Measurements from ENCODE around the gene CTNNA2. TPM values are rescaled to one million over a fixed set of nuclear protein-coding genes. Genes with fewer than 3 reads are reported as not detected.

Gene CTNNA2
- total and polyA plus RNA-seq, 9 of the 15 experiments (the other 6 are each of a cell fraction or from before 2014, with no cell fraction given) = 0.03 to 0.40 (median 0.15) TPM

- Histone ChIP-seq H3K9me3 (replicated peaks; ENCODE audit: control insufficient read depth, insufficient read depth, low read depth, low read length) (no peaks in the 10 kb centered on the region; the same call in 1 of the 2 replicates), H3K36me3 (ENCODE audit: control insufficient read depth, insufficient read depth, low read length) (no peaks in the 10 kb centered on the region), H3K9me1 (ENCODE audit: control insufficient read depth, insufficient read depth, low read length) (no peaks in the 10 kb centered on the region), H3K4me2 (ENCODE audit: insufficient read depth, low read length) (no peak overlapping the region), H3K79me2 (ENCODE audit: control insufficient read depth, insufficient read depth, low read length) (no peaks in the 10 kb centered on the region), H3K4me3 (no peak overlapping the region), H3K4me1 (replicated peaks in 1 of 2; ENCODE audit: control insufficient read depth in 2 of 2, insufficient read depth in 2 of 2, low read length in 2 of 2) (no peaks in the 10 kb centered on the region), H3K27ac (ENCODE audit: extremely low read depth, low read depth, low read length) (no peak overlapping the region), H3K27me3 (ENCODE audit: control insufficient read depth in 2 of 2, insufficient read depth in 2 of 2, low read length in 2 of 2) (no peaks in the 10 kb centered on the region), H3K9ac (ENCODE audit: insufficient read depth in 1 of 2, low read depth in 2 of 2, low read length in 2 of 2) (no peak overlapping the region), H4K20me1 (replicated peaks; ENCODE audit: control insufficient read depth, insufficient read depth, low read length) (no peaks in the 10 kb centered on the region), H2AFZ (ENCODE audit: low read depth, low read length) (no peak overlapping the region)
- in situ Hi-C loops (cut with MboI) = no loop called here
- TF ChIP-seq ZNF445 (CRISPR knock-in tag; IDR thresholded peaks at IDR 0.05; ENCODE audit: low read depth) (no peak), BDP1 (IDR thresholded peaks at IDR 0.05; ENCODE audit: insufficient read depth, insufficient read length) (no peak), ZNF274 (IDR thresholded peaks at IDR 0.05; ENCODE audit: borderline replicate concordance, low read depth, low read length) (peak; percentile 89; the same call in 1 of the 2 replicates)
- POLR2A ChIA-PET = no interaction called here
- no peak for ATAC-seq
- CTCF ChIA-PET (ENCODE audit: low intra/inter-chr PET ratio) = no interaction called here
- intact Hi-C loops (cut with micrococcal nuclease) = no loop called here
- no peak for DNase-seq (ENCODE audit: extremely low read depth in 1 of 4, low spot score in 3 of 4)
- BruUV-seq (replicated peaks) = no TSS peak
- 0% methylated on average over 2 of the region's 2 CpGs for WGBS (ENCODE audit: insufficient coverage, low coverage, missing lambda C conversion rate)
- no peak for FAIRE-seq
Measured at GRCh38 chr2:79547568-79547967, 34.7 kb downstream of the CTNNA2 start.

DNA sequence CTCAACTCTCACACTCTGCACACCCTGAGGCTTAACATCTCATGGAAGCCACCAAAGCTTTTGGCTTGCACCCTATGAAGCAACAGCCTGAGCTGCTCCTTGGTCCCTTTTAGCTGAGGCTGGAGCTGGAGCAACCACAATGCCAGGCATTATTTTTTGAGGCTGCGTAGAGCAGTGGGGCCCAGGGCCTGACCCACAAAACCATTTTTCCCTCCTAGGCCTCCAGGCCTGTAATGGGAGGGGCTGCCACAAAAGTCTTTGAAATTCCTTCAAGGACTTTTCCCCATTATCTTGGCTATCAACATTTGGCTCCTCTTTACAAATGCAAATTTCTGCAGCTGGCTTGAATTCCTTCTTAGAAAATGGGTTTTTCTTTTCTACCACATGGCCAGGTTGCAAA is 39.8 kb downstream of the CTNNA2 start:
- in situ Hi-C loops (cut with MboI) (no loop called here), intact Hi-C loops (cut with micrococcal nuclease) (no loop called here)
- H3K9me3 ChIP-seq (replicated peaks; ENCODE audit: control insufficient read depth, insufficient read depth, low read depth, low read length) = no peaks in the 10 kb centered on the region; the same call in 1 of the 2 replicates
- no peaks in the 10 kb centered on the region for H3K27me3 ChIP-seq (ENCODE audit: control insufficient read depth in 2 of 2, insufficient read depth in 2 of 2, low read length in 2 of 2)
- BruUV-seq (replicated peaks) = no TSS peak
- H3K36me3 ChIP-seq (ENCODE audit: control insufficient read depth, insufficient read depth, low read length) = no peaks in the 10 kb centered on the region
- ChIA-PET CTCF (ENCODE audit: low intra/inter-chr PET ratio) (no interaction called here), POLR2A (no interaction called here)
- H3K79me2 ChIP-seq (ENCODE audit: control insufficient read depth, insufficient read depth, low read length) = no peaks in the 10 kb centered on the region
- FAIRE-seq (no peak), ATAC-seq (no peak), DNase-seq (ENCODE audit: extremely low read depth in 1 of 4, low spot score in 3 of 4) (no peak)
- WGBS (ENCODE audit: insufficient coverage, low coverage, missing lambda C conversion rate) = 0% methylated on average over 1 of the region's 1 CpG
- no peak overlapping the region for H3K4me2 ChIP-seq (ENCODE audit: insufficient read depth, low read length)
- no peaks in the 10 kb centered on the region for H4K20me1 ChIP-seq (replicated peaks; ENCODE audit: control insufficient read depth, insufficient read depth, low read length)
- no peaks in the 10 kb centered on the region for H3K4me1 ChIP-seq (replicated peaks in 1 of 2; ENCODE audit: control insufficient read depth in 2 of 2, insufficient read depth in 2 of 2, low read length in 2 of 2)
- no peak overlapping the region for H2AFZ ChIP-seq (ENCODE audit: low read depth, low read length)
- no peaks in the 10 kb centered on the region for H3K9me1 ChIP-seq (ENCODE audit: control insufficient read depth, insufficient read depth, low read length)
- H3K27ac ChIP-seq (ENCODE audit: extremely low read depth, low read depth, low read length) = no peak overlapping the region
- H3K4me3 ChIP-seq = no peak overlapping the region
- no peak overlapping the region for H3K9ac ChIP-seq (ENCODE audit: insufficient read depth in 1 of 2, low read depth in 2 of 2, low read length in 2 of 2)
- TF ChIP-seq NONO (IDR thresholded peaks at IDR 0.05; ENCODE audit: low read depth in 2 of 2, low read length in 1 of 2) (no peak), ZNF584 (CRISPR knock-in tag; IDR thresholded peaks at IDR 0.05; ENCODE audit: low read depth) (no peak), BRD9 (IDR thresholded peaks at IDR 0.05; ENCODE audit: low read depth, partially characterized antibody) (no peak), ZNF41 (CRISPR knock-in tag; conservative IDR thresholded peaks at IDR 0.05) (no peak), MTF1 (CRISPR knock-in tag; IDR thresholded peaks at IDR 0.05; ENCODE audit: borderline replicate concordance) (no peak), RFX1 (IDR thresholded peaks at IDR 0.05) (no peak), PHF8 (IDR thresholded peaks at IDR 0.05; ENCODE audit: borderline replicate concordance, low read length) (no peak), ZNF586 (CRISPR knock-in tag; conservative IDR thresholded peaks at IDR 0.05) (no peak), RFX7 (CRISPR knock-in tag; IDR thresholded peaks at IDR 0.05) (no peak), ZNF324 (CRISPR knock-in tag; IDR thresholded peaks at IDR 0.05) (no peak), ZNF445 (CRISPR knock-in tag; IDR thresholded peaks at IDR 0.05; ENCODE audit: low read depth) (no peak), PKNOX1 (IDR thresholded peaks at IDR 0.05) (no peak), PCBP1 (IDR thresholded peaks at IDR 0.05; ENCODE audit: low read depth, low read length, poor library complexity, severe bottlenecking) (no peak), HMG20B (CRISPR knock-in tag; IDR thresholded peaks at IDR 0.05) (no peak), MCM7 (IDR thresholded peaks at IDR 0.05) (no peak)

All from K562 (cell line).